ENCODE data around the gene KRI1.
A peak's percentile ranks its signal among the peaks of the same experiment; 100 is the strongest.

- peak; percentile 80 for TF ChIP-seq CTCF (IDR thresholded peaks at IDR 0.05; ENCODE audit: low read length)
- TF ChIP-seq EZH2phosphoT487 (IDR thresholded peaks at IDR 0.05; ENCODE audit: low read length), result no peak
Observed at GRCh38 chr19:10510301-10510802, 55.5 kb downstream of the KRI1 start.

Measured in MM.1S (cell line).